Bronchial epithelial cell (primary cell): ENCODE results near the gene ZNF501. TPM values are rescaled to one million over a fixed set of nuclear protein-coding genes. Genes with fewer than 3 reads are reported as not detected.
A peak's percentile ranks its signal among the peaks of the same experiment; 100 is the strongest.

Source experiments
- DNase-seq: peaks from one replicate; pipeline ENCODE4 v3.0.0-alpha.2; 2010; ENCODE audit warnings: low read depth
- FAIRE-seq: peaks from 2 replicates; lab custom pipeline; 2011; peaks lifted over from hg19 to GRCh38; lab: Jason Lieb, UNC
- H3K27me3 ChIP-seq: 2 replicates; pipeline ENCODE4 v1.5.1; 2011; ENCODE audit warnings: low read length; ENCODE audit not compliant: control insufficient read depth, insufficient read depth
- H3K36me3 ChIP-seq: 2 replicates; pipeline ENCODE4 v1.5.1; 2011; ENCODE audit warnings: low read length; ENCODE audit not compliant: control insufficient read depth, insufficient read depth
- H3K4me3 ChIP-seq: 2 replicates; pipeline ENCODE4 v1.5.1; 2011; ENCODE audit warnings: mild to moderate bottlenecking, low read depth, low read length, control low read depth
- total RNA-seq: library from RNA; depleted of rRNA; stranded (reverse); fragments of >200 nt; gene quantifications from 2 replicates; pipeline ENCODE4 v1.2.1, GENCODE V29; 2014
- TF ChIP-seq, protein P1 (sequence below): IDR thresholded peaks from 2 replicates; pipeline ENCODE4 v1.5.1; 2011; ENCODE audit warnings: mild to moderate bottlenecking, moderate library complexity, low read length, control low read depth, inconsistent platforms; ENCODE audit not compliant: insufficient read depth, severe bottlenecking

ZNF501 gene
- total RNA-seq, 1 donor from 2014 or later = 5.5 TPM

DNA sequence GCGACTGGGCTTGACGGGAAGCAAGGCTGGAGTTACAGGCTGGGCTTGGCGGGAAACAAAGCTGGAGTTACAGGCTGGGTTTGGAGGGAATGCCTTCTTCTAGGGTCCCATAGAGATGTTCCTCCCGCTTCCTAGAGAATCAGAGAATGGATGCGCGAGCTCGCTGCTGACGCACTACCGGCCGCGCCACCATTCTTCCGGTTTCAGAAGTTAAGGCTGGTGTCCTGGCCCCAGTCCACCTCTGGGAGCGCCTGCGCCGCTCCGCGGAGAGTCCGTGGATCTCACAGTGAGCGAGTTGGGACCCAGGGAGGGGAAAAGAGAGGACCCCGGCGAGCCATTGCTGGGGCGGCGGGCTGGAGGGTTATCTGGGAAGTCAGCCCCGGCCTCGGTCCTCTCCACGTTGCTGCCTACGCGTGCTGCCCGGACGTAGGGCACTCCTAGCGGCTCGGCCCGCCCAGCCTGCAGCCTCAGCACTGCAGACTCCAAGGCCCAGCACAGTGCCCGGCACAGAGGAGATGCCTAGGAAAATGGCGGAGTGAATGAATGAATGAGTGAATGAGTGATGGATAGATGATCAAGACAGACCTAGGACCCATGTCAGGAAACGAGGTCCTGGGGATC is 16.9 kb upstream of the ZNF501 start, which contains the start of gene ZNF502:
TSS of gene ZNF502 (plus strand) at position 206 of the 621 bp plus-strand sequence. CDS start 7,602 bp downstream, outside the sequence.
- TF ChIP-seq, protein P1, sequence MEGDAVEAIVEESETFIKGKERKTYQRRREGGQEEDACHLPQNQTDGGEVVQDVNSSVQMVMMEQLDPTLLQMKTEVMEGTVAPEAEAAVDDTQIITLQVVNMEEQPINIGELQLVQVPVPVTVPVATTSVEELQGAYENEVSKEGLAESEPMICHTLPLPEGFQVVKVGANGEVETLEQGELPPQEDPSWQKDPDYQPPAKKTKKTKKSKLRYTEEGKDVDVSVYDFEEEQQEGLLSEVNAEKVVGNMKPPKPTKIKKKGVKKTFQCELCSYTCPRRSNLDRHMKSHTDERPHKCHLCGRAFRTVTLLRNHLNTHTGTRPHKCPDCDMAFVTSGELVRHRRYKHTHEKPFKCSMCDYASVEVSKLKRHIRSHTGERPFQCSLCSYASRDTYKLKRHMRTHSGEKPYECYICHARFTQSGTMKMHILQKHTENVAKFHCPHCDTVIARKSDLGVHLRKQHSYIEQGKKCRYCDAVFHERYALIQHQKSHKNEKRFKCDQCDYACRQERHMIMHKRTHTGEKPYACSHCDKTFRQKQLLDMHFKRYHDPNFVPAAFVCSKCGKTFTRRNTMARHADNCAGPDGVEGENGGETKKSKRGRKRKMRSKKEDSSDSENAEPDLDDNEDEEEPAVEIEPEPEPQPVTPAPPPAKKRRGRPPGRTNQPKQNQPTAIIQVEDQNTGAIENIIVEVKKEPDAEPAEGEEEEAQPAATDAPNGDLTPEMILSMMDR = peak; percentile 50
- DNase-seq (peak; percentile 70), FAIRE-seq (no peak)
- Histone ChIP-seq H3K4me3 (peak within 1 kb of the TSS; percentile 67), H3K36me3 (no peaks in the 10 kb centered on the region), H3K27me3 (no peaks in the 10 kb centered on the region)

DNA sequence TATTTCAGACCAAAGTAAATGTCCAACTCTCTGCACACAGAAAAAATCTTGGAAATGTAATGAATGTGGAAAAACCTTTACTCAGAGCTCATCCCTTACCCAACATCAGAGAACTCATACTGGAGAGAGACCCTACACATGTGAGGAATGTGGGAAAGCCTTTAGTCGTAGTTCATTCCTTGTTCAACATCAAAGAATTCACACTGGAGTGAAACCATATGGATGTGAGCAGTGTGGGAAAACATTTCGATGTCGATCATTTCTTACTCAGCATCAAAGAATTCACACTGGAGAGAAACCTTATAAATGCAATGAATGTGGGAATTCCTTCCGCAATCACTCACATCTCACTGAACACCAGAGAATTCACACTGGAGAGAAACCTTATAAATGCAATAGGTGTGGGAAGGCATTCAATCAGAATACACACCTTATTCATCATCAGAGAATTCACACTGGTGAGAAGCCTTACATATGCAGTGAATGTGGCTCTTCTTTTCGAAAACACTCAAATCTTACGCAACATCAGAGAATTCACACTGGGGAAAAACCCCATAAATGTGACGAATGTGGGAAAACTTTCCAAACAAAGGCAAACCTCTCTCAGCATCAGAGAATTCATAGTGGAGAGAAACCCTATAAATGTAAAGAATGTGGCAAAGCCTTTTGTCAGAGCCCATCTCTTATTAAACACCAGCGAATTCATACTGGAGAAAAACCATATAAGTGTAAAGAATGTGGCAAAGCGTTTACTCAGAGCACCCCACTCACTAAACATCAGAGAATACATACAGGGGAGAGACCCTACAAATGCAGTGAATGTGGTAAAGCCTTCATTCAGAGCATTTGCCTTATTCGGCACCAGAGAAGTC is 8.0 kb upstream of the ZNF501 start:
- TF ChIP-seq, protein P1 = no peak
- H3K27me3 ChIP-seq = no peaks in the 10 kb centered on the region
- H3K36me3 ChIP-seq = peaks cover 6% of the 10 kb centered on the region
- DNase-seq = no peak
- H3K4me3 ChIP-seq = no peak overlapping the region
- no peak for FAIRE-seq

DNA sequence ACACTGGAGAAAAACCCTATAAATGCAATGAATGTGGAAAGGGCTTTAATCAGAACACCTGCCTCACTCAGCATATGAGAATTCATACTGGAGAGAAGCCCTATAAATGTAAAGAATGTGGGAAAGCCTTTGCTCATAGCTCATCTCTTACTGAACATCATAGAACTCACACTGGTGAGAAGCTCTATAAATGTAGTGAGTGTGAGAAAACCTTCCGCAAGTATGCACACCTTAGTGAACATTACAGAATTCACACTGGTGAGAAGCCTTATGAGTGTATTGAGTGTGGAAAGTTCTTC is 7.4 kb upstream of the ZNF501 start:
- FAIRE-seq (no peak), DNase-seq (no peak)
- Histone ChIP-seq H3K36me3 (peaks cover 6% of the 10 kb centered on the region), H3K4me3 (no peak overlapping the region), H3K27me3 (no peaks in the 10 kb centered on the region)
- TF ChIP-seq, protein P1 = no peak

DNA sequence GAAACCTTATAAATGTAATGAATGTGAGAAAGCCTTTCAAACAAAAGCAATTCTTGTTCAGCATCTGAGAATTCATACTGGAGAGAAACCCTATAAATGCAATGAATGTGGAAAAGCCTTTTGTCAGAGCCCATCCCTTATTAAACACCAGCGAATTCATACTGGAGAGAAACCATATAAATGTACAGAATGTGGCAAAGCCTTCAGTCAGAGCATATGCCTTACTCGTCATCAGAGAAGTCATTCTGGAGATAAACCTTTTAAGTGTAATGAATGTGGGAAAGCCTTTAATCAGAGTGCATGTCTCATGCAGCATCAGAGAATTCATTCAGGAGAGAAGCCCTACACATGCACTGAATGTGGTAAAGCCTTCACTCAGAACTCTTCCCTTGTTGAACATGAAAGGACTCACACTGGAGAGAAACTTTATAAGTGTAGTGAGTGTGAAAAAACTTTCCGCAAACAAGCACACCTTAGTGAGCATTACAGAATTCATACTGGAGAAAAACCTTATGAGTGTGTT is 5.3 kb downstream of the ZNF501 start:
- peaks cover 2% of the 10 kb centered on the region for H3K36me3 ChIP-seq
- FAIRE-seq = no peak
- TF ChIP-seq, protein P1 = no peak
- no peak for DNase-seq
- H3K4me3 ChIP-seq = no peak overlapping the region
- no peaks in the 10 kb centered on the region for H3K27me3 ChIP-seq

DNA sequence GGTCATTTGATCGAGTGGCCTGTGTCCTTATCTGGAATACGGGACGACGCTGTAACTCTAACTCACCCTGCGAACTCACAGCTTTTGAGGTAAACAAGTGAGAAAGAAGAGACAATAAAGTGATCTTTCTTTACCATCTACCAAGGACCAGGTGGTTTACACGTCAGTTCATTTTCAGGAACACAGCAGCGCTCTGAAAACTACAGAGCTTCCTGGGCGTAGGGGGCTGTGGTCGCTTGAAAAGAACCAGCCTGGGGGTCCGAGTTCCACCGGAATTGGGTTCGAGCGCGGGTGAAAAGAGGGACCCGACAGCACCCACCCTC is 31.6 kb downstream of the ZNF501 start:
- DNase-seq (no peak), FAIRE-seq (no peak)
- peak overlapping the region; percentile 71 for H3K4me3 ChIP-seq
- H3K27me3 ChIP-seq = no peaks in the 10 kb centered on the region
- peaks cover 2% of the 10 kb centered on the region for H3K36me3 ChIP-seq
- TF ChIP-seq, protein P1 = no peak
